GM18873 (cell line): ENCODE data around the gene MTCH2.
A peak's percentile ranks its signal among the peaks of the same experiment; 100 is the strongest.

Source experiments
- ATAC-seq: cut with Tn5 transposase; IDR thresholded peaks from one replicate; pipeline ENCODE4 v1.9.1; 2021; ENCODE audit warnings: mild to moderate bottlenecking, moderate library complexity, moderate number of reproducible peaks; ENCODE audit not compliant: unreplicated experiment, low FRiP score

The MTCH2 gene

GRCh38 chr11:47592970-47593369 is 49.4 kb downstream of the MTCH2 start:
- ATAC-seq, result no peak

DNA sequence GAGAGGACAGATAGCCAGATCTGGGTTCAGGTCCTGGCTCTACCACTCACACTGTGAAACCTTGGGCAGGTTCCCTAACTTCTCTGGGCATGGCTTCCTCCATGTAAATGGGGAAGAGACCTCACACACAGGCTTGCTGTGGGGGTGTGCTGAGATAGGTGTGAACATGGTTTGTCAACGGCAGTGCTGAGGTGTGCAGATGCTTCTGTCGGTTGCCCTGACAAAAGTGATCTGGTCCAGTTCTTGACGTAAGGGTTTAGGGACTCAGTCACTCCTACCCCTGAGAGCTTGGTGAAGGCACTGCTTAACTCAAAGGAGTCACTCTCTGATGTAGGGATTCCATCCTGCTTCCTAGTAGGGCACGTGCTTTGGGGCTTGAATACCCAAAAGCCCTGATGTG is 50.1 kb downstream of the MTCH2 start:
- ATAC-seq, result no peak

DNA sequence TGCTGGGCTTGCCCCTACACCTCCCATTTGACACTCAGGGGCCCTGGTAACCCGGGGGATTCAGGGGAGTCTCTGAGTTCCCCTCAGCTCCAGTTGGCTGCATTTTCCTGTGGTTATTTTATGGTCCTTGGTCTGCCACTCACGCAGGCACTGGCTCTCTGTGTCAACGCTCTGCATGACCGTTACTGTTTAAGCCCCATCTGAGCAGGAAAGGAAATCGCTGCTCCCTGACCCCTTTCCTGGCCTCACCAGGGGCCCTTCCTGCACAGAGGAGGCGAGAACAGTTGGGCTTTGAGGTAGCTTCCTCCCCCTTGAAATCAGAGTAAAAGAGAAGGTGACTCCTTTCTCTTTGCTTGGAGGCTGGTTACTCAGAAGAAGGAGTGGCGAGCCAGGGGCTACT is 50.6 kb downstream of the MTCH2 start:
- no peak for ATAC-seq

- no peak for ATAC-seq
These were observed 52.1 kb downstream of the MTCH2 start for GRCh38 chr11:47589977-47590861.

DNA sequence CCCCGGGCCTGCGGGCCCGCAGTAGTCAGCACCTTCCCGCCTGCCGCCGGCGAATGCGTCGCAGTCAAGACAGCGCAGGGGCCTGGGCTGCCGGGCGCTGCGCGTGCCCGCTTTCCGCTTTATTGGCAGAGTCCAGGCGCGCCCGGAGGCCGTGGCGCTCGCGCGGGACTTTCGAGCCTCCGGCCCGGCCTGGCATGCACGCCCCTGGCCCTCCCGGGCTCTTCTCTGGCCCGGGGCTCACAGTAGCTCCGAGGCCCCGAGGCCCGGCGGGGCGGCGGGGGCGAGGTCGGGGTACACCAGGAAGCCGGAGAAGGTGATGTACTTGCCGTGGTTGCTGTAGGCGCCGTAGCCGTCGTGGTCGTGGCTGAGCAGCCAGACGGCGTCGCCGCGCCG is 52.8 kb downstream of the MTCH2 start:
- no peak for ATAC-seq

GRCh38 chr11:47589118-47589517 is 53.2 kb downstream of the MTCH2 start:
- ATAC-seq, result no peak

DNA sequence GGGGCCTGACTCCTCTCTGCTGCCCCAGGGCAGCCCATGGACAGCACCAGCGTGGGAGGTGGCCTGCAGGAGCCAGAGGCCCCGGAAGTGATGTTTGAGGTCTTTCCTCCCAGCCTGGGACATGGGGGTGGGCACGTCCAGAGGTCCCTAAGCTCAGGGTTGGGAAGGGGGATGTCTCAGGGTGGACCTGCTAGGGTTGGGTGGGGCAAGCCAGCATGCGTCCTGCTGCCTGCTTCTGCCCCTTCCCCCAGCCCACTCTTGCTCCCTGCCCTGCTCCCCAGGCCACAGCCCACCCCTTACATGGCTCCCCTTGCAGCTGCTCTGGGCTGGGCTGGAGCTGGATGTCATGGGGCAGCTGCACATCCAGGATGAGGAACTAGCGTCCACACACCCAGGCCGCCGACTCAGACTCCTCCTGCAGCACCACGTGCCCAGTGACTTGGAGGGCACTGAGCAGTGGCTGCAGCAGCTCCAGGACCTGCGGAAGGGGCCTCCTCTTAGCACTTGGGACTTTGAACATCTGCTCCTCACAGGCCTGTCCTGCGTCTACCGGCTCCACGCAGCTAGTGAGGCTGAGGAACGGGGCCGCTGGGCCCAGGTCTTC is 54.5 kb downstream of the MTCH2 start:
- ATAC-seq, result no peak

- ATAC-seq, result no peak
These were observed 55.2 kb downstream of the MTCH2 start for GRCh38 chr11:47587039-47587716.

DNA sequence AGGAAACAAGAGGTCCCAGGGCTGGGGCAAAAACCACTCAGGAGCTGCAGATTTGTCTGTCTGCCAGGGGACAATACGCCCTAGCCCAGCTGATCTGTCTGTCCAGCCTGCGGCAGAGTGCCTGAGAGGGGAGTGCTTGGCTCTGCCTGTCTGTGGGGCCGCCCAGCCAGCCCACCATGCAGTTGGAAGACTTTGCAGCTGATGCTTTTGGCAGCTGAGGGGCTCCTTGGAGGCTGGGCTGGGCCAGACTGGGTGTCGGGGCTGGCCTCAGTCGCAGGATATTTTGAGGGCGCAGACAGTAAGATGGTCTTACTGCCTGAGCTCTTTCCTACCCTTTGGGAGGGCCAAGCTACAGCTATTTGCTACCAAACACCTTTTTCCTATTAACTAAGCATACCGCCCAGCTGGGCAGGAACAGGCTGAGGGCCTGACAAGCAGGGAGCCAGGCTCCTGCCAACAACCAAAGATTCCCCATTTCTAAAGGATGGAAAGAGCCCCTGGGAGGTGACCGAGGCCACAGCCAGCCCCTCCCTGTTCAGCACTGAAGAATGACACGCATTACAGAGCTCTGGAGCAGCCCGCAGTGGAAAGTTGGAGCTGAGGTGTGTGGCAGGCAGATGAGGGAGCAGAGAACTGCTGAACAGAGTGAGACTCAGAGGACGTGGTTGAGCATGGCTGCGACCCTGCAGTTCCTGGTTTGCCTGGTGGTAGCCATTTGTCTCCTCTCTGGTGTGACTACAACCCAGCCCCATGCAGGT is 56.1 kb downstream of the MTCH2 start, which contains the start of gene FAM180B:
Gene FAM180B, plus strand, starts transcription at position 581 of the 758 bp plus-strand sequence. Its CDS starts 91 bp downstream, at position 672.
- no peak for ATAC-seq

GRCh38 chr11:47583844-47584243 is 58.5 kb downstream of the MTCH2 start:
- ATAC-seq, result no peak

DNA sequence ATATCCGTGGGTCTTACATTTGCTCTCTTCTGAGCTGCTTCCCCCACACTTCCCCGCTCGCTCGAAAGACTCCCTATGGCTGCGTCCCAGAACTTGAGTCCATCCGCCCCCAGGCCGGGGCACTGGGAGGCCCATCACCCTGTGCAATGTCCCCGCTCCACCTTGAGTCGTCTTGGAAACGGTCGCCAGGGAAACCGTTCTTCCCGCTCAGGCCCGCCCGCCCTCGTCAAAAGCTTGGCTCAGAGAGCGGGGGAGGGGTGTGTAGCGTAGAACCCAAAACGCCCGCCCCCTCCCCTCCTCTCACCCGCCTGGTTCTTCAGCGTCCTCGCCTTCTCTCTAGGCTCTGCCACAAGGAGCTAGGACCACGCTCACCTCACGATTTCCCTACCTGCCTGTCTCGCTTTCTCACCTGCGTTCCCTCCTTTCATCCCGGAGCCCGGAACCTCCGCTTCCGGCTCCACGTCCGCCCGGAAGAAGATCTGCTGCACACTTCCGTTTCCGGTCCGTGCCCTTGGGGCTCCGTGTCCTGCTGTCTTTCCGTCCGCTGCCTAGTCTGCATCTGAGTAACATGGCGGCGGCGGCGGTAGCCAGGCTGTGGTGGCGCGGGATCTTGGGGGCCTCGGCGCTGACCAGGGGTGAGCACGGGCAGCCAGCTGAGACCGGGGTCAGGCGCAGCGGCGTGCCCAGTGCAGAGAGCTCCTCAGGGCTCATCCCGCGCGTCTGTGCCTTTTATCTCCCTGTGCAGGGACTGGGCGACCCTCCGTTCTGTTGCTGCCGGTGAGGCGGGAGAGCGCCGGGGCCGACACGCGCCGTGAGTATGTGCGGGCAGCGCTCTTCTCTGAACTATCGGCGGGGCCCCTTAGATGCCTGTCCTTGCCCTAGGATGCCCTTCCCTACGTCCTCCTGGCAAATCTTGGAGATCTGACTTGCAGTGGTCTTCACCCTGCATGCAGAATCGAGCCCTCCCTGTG is 63.5 kb downstream of the MTCH2 start, which contains the start of the genes KBTBD4 and NDUFS3:
Gene KBTBD4, minus strand, starts transcription at position 447 of the 971 bp plus-strand sequence. Its CDS starts 19 bp downstream, at position 428.
Gene NDUFS3, plus strand, starts transcription at position 551 of the 971 bp plus-strand sequence. Its CDS starts 18 bp downstream, at position 569.
- ATAC-seq, result peak; percentile 88

DNA sequence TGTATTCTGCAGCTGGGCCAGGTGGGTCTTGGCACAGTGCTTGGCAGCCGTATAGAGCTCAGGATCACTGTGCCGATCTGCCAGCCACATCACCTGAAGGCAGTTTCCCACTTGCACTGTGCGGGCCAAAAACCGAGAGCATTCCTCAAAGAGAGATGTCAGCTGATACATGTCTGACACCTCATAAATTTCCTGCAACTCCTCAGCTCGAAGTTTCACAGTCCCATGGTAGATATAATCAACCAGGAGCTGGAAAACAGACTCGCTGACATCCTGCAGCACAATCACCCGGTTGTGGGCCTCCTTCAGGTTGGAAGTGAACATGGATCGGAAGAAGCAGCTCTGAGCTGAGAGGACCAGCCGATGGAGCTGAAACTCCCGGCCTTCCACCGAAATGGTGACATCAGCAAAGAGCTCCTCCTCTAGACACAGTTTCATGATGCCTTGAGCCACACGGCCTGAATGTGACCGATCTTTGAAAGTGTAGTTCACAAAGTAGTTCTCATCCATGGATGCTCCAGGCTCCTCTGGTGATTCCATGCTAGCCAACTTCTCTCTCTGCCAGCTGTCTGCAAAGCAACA is 64.8 kb downstream of the MTCH2 start:
- ATAC-seq, result no peak

DNA sequence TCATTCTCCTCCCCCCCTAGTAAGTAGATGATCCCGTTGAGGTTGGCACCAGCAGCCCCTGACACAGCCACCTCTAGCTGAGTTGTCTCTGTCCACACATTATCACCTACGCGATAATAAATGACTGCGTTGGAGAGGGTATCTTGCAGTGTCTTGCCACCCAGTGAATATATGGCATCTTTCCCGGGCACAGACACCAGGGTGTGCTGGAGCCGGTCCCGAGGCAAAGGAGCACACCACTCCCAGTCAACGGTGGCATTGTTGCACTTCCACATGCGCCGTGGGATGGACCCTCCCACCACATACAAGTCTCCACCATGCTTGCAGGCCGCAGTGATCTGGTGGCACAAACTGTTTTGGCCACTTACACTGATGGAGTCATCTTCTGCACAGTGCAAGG is 69.0 kb downstream of the MTCH2 start:
- ATAC-seq, result no peak

DNA sequence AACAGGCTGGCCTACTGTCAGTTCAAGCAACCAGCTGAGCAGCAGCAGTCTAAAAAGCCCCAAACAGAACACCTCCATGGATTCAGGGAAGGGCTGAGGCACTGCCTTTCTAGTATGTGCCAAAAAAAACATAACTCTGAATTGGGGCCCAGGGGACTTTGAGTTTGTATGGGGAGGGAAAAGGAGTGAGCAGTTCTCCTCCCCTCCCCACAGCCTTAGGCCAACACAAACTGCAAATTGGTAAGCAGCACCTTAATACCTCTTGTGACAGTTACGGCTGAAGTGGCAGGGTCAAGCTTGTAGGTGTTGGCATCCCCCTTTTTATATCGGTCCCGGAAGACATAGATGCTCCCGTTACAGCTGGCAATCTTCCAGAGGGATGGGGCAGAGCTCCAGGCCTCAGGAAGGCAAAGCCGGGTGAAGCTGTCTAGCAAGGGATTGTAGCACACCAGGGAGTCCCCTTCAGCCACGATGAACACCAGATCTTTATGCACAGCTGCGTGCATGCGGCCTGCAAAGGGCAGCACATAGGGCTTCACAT is 69.6 kb downstream of the MTCH2 start:
- ATAC-seq, result no peak

DNA sequence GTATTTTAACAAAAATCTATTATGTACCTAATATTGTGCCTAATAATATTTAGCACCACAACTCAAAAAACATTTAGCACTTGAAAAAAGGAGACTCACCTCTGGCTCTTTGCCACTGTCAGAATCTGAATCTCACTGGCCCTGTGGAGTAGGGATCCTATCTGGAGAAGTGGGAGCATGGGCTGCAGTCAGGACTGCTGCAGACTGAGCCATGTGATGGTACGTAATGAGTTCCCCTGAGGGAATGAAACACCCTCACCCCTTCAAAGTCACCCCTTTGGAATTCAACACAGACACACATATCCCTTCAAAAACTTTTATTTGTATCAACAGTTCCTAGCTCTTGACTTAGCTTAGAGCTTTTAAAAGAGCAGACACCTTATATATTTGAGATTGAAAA is 70.5 kb downstream of the MTCH2 start:
- no peak for ATAC-seq

GRCh38 chr11:47571357-47571729 is 71.0 kb downstream of the MTCH2 start:
- no peak for ATAC-seq

GRCh38 chr11:47570651-47571356 is 71.6 kb downstream of the MTCH2 start:
- ATAC-seq, result no peak

DNA sequence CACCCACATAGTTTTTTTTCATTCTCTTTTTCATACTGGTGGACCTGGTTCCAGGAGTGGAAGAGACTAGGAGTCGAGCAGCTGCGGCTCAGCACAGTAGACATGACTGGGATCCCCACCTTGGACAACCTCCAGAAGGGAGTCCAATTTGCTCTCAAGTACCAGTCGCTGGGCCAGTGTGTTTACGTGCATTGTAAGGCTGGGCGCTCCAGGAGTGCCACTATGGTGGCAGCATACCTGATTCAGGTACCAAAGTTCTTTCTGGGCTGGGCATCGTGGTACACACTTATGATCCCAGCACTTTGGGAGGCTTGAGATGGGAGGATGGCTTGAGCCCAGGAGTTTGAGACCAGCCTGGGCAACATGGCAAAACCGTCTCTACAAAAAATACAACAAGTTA is 72.7 kb downstream of the MTCH2 start:
- no peak for ATAC-seq
